GM12878 (cell line): ENCODE data around the gene IGFLR1. TPM values are rescaled to one million over a fixed set of nuclear protein-coding genes. Genes with fewer than 3 reads are reported as not detected.

Experiments
- BCL11A ChIP-seq: IDR thresholded peaks from 2 replicates; pipeline ENCODE4 v1.6.1; 2011; ENCODE audit warnings: low read depth, low read length
- CHD2 ChIP-seq: IDR thresholded peaks from 2 replicates; pipeline ENCODE4 v1.6.1; 2011; ENCODE audit warnings: low read depth, low read length, improper control_type of control experiment, borderline replicate concordance
- CREM ChIP-seq: IDR thresholded peaks from 2 replicates; pipeline ENCODE4 v1.6.1; 2014; ENCODE audit warnings: antibody characterized with exemption, low read depth
- DPF2 ChIP-seq: fragments of 450-650 bp; IDR thresholded peaks from 2 replicates; pipeline ENCODE4 v1.6.1; 2017; ENCODE audit warnings: mild to moderate bottlenecking
- ESRRA ChIP-seq: IDR thresholded peaks from 2 replicates; pipeline ENCODE4 v1.6.1; 2012; ENCODE audit warnings: mild to moderate bottlenecking, low read length, improper control_type of control experiment
- FOXM1 ChIP-seq: IDR thresholded peaks from 2 replicates; pipeline ENCODE4 v1.6.1; 2012; ENCODE audit warnings: low read depth, mild to moderate bottlenecking, inconsistent platforms, low read length, moderate library complexity
- GATAD2B ChIP-seq: fragments of 450-650 bp; conservative IDR thresholded peaks from 2 replicates; pipeline ENCODE4 v1.6.1; 2017; ENCODE audit warnings: low read depth, mild to moderate bottlenecking, moderate library complexity
- HDAC2 ChIP-seq: fragments of 200-600 bp; sonication (generic); IDR thresholded peaks from 2 replicates; pipeline ENCODE4 v1.6.1; 2017
- JUND ChIP-seq: IDR thresholded peaks from 2 replicates; pipeline ENCODE4 v1.6.1; 2012; ENCODE audit warnings: low read depth, mild to moderate bottlenecking, low read length, improper control_type of control experiment, moderate library complexity
- MEF2A ChIP-seq: IDR thresholded peaks from 2 replicates; pipeline ENCODE4 v1.6.1; 2011; ENCODE audit warnings: low read depth, mild to moderate bottlenecking, low read length, moderate library complexity; ENCODE audit not compliant: insufficient read depth
- NFIC ChIP-seq: IDR thresholded peaks from 2 replicates; pipeline ENCODE4 v1.6.1; 2012; ENCODE audit warnings: low read depth, mild to moderate bottlenecking, inconsistent platforms, low read length, moderate library complexity
- POLR2AphosphoS2 ChIP-seq: IDR thresholded peaks from 2 replicates; pipeline ENCODE4 v1.6.1; 2011; ENCODE audit warnings: low read depth, mild to moderate bottlenecking, low read length, improper control_type of control experiment, moderate library complexity
- RB1 ChIP-seq: fragments of 450-650 bp; formaldehyde crosslinking; IDR thresholded peaks from 2 replicates; pipeline ENCODE4 v1.6.1; 2017; ENCODE audit warnings: mild to moderate bottlenecking, borderline replicate concordance
- SREBF1 ChIP-seq: IDR thresholded peaks from 2 replicates; pipeline ENCODE4 v1.6.1; 2012; ENCODE audit warnings: mild to moderate bottlenecking, low read length
- STAT1 ChIP-seq: fragments of 450-650 bp; conservative IDR thresholded peaks from 2 replicates; pipeline ENCODE4 v1.6.1; 2014; ENCODE audit warnings: antibody characterized with exemption, mild to moderate bottlenecking
- SUPT20H ChIP-seq: IDR thresholded peaks from 2 replicates; pipeline ENCODE4 v1.6.1; 2011; ENCODE audit warnings: low read depth, mild to moderate bottlenecking, low read length, moderate library complexity, borderline replicate concordance; ENCODE audit not compliant: control insufficient read depth
- SUZ12 ChIP-seq: fragments of 200-600 bp; sonication (generic); IDR thresholded peaks from one replicate; pipeline ENCODE4 v1.6.1; 2018; ENCODE audit warnings: antibody characterized with exemption, mild to moderate bottlenecking; ENCODE audit not compliant: unreplicated experiment
- TAF1 ChIP-seq: IDR thresholded peaks from 2 replicates; pipeline ENCODE4 v1.6.1; 2011; ENCODE audit warnings: mild to moderate bottlenecking, low read depth, low read length, borderline replicate concordance
- TCF7 ChIP-seq: IDR thresholded peaks from 2 replicates; pipeline ENCODE4 v1.6.1; 2014; ENCODE audit warnings: antibody characterized with exemption, borderline replicate concordance
- WRNIP1 ChIP-seq: IDR thresholded peaks from 2 replicates; pipeline ENCODE4 v1.6.1; 2011; ENCODE audit warnings: low read depth, low read length, improper control_type of control experiment, borderline replicate concordance
- ZNF384 ChIP-seq: IDR thresholded peaks from 2 replicates; pipeline ENCODE4 v1.6.1; 2012; ENCODE audit warnings: low read depth, mild to moderate bottlenecking, low read length, improper control_type of control experiment, borderline replicate concordance
- ZZZ3 ChIP-seq: IDR thresholded peaks from 2 replicates; pipeline ENCODE4 v1.6.1; 2011; ENCODE audit warnings: low read depth; ENCODE audit not compliant: control insufficient read depth, insufficient read length
- polyA plus RNA-seq, 11 experiments: library from polyadenylated mRNA; depleted of rRNA in 4 of 11; unstranded in 6 of 11; stranded (reverse) in 5 of 11; fragments of >200 nt; fragmentation: Nextera tagmentation in 4 of 11; fragmentation: Illumina TruSeq in 1 of 11; extraction: Ambion mirVana in 4 of 11; extraction: Trizol in 1 of 11; gene quantifications; 1 replicate in 1 of 11; 2 replicates in 10 of 11; pipeline versions ENCODE4 v1.2.1 to v1.2.3, GENCODE V29; 2011 to 2016; ENCODE audit warnings: inconsistent platforms in 2 of 11, missing spikeins in 2 of 11, low read depth in 1 of 11
- total RNA-seq, 4 experiments: library from RNA; depleted of rRNA in 3 of 4; stranded (reverse); fragments of >200 nt in 3 of 4; fragmentation: Illumina TruSeq in 1 of 4; extraction: Trizol in 1 of 4; gene quantifications; 2 replicates each; pipeline versions ENCODE4 v1.2.1 to v1.2.3, GENCODE V29; 2013 to 2021
- TF ChIP-seq, protein P1 (sequence below): fragments of 450-650 bp; IDR thresholded peaks from 2 replicates; pipeline ENCODE4 v1.6.1; 2014; ENCODE audit warnings: mild to moderate bottlenecking
- TF ChIP-seq, protein P2 (sequence below): fragments of 450-650 bp; formaldehyde crosslinking; IDR thresholded peaks from 2 replicates; pipeline ENCODE4 v1.4.0; 2022; ENCODE audit warnings: mild to moderate bottlenecking, moderate library complexity
- TF ChIP-seq, protein P3 (sequence below): fragments of 150-350 bp; IDR thresholded peaks from 2 replicates; pipeline ENCODE4 v1.6.1; 2014; ENCODE audit warnings: mild to moderate bottlenecking, low read depth, low read length
- TF ChIP-seq, protein P4 (sequence below): IDR thresholded peaks from 2 replicates; pipeline ENCODE4 v1.6.1; 2012; ENCODE audit warnings: low read length, inconsistent platforms

Gene IGFLR1
- total and polyA plus RNA-seq, 10 of the 15 experiments (the other 5 are each of a cell fraction or from before 2014, with no cell fraction given), result 2.5 to 39.9 (median 24.8) TPM

DNA sequence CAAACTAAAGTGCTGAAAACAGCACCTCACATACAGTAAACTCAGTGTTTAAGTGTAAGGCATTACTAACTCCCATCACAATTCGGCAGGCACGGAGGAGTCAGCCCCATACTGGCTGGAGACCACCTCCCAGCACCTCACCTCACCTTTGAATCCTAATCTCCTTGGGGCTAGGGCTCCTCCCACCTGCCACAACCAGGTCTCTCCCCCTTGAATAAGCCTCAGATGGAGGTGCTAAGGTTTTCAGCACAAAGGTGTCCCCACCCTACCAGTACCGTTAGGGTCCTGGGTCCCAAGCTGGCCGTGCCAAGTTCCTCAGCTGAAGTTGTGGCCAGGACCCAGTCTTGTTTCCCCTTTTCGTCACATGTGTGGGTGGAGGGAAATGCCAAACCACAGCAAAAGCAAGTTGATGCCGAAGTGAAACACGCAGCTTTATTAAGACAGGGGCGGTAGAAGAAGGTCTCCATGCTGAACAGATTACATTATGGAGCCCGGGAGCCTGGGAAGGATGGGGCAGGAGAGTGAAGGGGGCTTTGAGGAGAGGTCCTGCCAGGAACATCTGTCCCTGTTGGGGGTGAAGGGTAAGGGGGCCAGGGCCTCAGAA is at the start of gene IGFLR1 (continued):
- TF ChIP-seq FOXM1 (peak; percentile 52; the same call in 1 of the 2 replicates), POLR2AphosphoS2 (no peak; the same call in 1 of the 2 replicates), TAF1 (peak; percentile 77; the same call in 1 of the 2 replicates), STAT1 (no peak), CHD2 (peak; percentile 84), ZZZ3 (no peak), SUPT20H (no peak), HDAC2 (no peak), DPF2 (peak; percentile 94), RB1 (no peak), WRNIP1 (peak; percentile 15; the same call in 1 of the 2 replicates), BCL11A (peak; percentile 91), CREM (peak; percentile 95), GATAD2B (peak; percentile 75), SREBF1 (no peak), ZNF384 (no peak), TCF7 (no peak), JUND (no peak), SUZ12 (no peak), MEF2A (0 out of 2 replicates have a peak, but pooled peaks have one; percentile 51), ESRRA (no peak), NFIC (peak; percentile 68; the same call in 1 of the 2 replicates)
- TF ChIP-seq, protein P1, sequence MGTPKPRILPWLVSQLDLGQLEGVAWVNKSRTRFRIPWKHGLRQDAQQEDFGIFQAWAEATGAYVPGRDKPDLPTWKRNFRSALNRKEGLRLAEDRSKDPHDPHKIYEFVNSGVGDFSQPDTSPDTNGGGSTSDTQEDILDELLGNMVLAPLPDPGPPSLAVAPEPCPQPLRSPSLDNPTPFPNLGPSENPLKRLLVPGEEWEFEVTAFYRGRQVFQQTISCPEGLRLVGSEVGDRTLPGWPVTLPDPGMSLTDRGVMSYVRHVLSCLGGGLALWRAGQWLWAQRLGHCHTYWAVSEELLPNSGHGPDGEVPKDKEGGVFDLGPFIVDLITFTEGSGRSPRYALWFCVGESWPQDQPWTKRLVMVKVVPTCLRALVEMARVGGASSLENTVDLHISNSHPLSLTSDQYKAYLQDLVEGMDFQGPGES, result no peak
- TF ChIP-seq, protein P2, sequence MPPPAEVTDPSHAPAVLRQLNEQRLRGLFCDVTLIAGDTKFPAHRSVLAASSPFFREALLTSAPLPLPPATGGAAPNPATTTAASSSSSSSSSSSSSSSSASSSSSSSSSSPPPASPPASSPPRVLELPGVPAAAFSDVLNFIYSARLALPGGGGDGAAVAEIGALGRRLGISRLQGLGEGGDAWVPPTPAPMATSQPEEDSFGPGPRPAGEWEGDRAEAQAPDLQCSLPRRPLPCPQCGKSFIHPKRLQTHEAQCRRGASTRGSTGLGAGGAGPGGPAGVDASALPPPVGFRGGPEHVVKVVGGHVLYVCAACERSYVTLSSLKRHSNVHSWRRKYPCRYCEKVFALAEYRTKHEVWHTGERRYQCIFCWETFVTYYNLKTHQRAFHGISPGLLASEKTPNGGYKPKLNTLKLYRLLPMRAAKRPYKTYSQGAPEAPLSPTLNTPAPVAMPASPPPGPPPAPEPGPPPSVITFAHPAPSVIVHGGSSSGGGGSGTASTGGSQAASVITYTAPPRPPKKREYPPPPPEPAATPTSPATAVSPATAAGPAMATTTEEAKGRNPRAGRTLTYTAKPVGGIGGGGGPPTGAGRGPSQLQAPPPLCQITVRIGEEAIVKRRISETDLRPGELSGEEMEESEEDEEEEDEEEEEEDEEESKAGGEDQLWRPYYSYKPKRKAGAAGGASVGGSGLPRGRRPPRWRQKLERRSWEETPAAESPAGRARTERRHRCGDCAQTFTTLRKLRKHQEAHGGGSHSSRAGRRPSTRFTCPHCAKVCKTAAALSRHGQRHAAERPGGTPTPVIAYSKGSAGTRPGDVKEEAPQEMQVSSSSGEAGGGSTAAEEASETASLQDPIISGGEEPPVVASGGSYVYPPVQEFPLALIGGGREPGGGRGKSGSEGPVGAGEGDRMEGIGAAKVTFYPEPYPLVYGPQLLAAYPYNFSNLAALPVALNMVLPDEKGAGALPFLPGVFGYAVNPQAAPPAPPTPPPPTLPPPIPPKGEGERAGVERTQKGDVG, result no peak
- TF ChIP-seq, protein P3, sequence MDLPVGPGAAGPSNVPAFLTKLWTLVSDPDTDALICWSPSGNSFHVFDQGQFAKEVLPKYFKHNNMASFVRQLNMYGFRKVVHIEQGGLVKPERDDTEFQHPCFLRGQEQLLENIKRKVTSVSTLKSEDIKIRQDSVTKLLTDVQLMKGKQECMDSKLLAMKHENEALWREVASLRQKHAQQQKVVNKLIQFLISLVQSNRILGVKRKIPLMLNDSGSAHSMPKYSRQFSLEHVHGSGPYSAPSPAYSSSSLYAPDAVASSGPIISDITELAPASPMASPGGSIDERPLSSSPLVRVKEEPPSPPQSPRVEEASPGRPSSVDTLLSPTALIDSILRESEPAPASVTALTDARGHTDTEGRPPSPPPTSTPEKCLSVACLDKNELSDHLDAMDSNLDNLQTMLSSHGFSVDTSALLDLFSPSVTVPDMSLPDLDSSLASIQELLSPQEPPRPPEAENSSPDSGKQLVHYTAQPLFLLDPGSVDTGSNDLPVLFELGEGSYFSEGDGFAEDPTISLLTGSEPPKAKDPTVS, result no peak
- TF ChIP-seq, protein P4, sequence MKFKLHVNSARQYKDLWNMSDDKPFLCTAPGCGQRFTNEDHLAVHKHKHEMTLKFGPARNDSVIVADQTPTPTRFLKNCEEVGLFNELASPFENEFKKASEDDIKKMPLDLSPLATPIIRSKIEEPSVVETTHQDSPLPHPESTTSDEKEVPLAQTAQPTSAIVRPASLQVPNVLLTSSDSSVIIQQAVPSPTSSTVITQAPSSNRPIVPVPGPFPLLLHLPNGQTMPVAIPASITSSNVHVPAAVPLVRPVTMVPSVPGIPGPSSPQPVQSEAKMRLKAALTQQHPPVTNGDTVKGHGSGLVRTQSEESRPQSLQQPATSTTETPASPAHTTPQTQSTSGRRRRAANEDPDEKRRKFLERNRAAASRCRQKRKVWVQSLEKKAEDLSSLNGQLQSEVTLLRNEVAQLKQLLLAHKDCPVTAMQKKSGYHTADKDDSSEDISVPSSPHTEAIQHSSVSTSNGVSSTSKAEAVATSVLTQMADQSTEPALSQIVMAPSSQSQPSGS, result no peak
